ENCODE results near the gene BMPR1A. TPM values are rescaled to one million over a fixed set of nuclear protein-coding genes. Genes with fewer than 3 reads are reported as not detected.

BMPR1A gene
- 10 to 100 TPM; 21.1 to 33.3 (median 26.7) TPM for total RNA-seq

DNA sequence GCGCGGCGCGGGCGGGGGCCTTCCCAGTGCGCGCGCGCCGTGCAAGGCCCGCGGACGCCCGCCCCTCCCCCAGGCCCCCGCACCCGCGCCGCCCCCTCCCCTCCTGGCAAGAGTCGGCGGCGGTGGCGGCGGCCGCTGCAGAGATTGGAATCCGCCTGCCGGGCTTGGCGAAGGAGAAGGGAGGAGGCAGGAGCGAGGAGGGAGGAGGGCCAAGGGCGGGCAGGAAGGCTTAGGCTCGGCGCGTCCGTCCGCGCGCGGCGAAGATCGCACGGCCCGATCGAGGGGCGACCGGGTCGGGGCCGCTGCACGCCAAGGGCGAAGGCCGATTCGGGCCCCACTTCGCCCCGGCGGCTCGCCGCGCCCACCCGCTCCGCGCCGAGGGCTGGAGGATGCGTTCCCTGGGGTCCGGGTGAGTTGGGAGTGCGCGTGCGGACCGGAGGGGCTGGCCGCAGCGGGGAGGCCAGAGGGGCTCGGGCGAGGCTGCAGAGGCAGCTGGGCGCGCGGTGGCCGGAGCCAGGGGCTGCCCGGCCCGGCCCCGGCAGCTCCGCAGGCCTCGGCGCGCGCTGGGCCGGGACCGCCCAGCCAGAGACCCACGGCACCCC lies at the start of gene BMPR1A:
TSS of gene BMPR1A (plus strand) at position 109 of the 602 bp plus-strand sequence. CDS start 119,400 bp downstream, outside the sequence.
- peak in 1 of 2 donors; percentile 87 for DNase-seq (ENCODE audit: low spot score in 2 of 2)
- WGBS, result 0% methylated on average over 6 of the region's 85 CpGs
- peaks cover 28% of the 10 kb centered on the region for H3K4me1 ChIP-seq

GRCh38 chr10:86706977-86707376 lies 49.4 kb upstream of the BMPR1A start:
- TF ChIP-seq CTCF (IDR thresholded peaks at IDR 0.05), result no peak
- TF ChIP-seq POLR2AphosphoS5 (IDR thresholded peaks at IDR 0.05), result no peak
- no peak for TF ChIP-seq EP300 (IDR thresholded peaks at IDR 0.05)
- TF ChIP-seq POLR2A (IDR thresholded peaks at IDR 0.05), result no peak
- peaks cover 3% of the 10 kb centered on the region for H3K27me3 ChIP-seq
- 92% methylated on average over 1 of the region's 1 CpG for WGBS

More for the DNA sequence above, at the start of gene BMPR1A:
- TF ChIP-seq CTCF (IDR thresholded peaks at IDR 0.05) (no peak), EP300 (IDR thresholded peaks at IDR 0.05) (no peak), POLR2A (IDR thresholded peaks at IDR 0.05) (no peak)
- H3K9me3 ChIP-seq, result no peaks in the 10 kb centered on the region
- peak within 1 kb of the TSS; percentile 82 for H3K4me3 ChIP-seq
- H3K27me3 ChIP-seq, result no peaks in the 10 kb centered on the region
- peak within 1 kb of the TSS; percentile 92 for H3K27ac ChIP-seq
- H3K36me3 ChIP-seq, result no peaks in the 10 kb centered on the region

GRCh38 chr10:86707505-86707904 lies 48.9 kb upstream of the BMPR1A start:
- H3K27ac ChIP-seq, result no peak overlapping the region
- no peaks in the 10 kb centered on the region for H3K36me3 ChIP-seq
- H3K4me1 ChIP-seq, result peaks cover 13% of the 10 kb centered on the region
- no peak overlapping the region for H3K4me3 ChIP-seq
- H3K9me3 ChIP-seq, result no peaks in the 10 kb centered on the region
- no peak for DNase-seq (ENCODE audit: low spot score in 2 of 2)
- peaks cover 3% of the 10 kb centered on the region for H3K27me3 ChIP-seq
- 100% methylated on average over 1 of the region's 4 CpGs for WGBS
- TF ChIP-seq POLR2AphosphoS5 (IDR thresholded peaks at IDR 0.05), result no peak

More at GRCh38 chr10:86706977-86707376, 49.4 kb upstream of the BMPR1A start:
- H3K36me3 ChIP-seq, result no peaks in the 10 kb centered on the region
- DNase-seq (ENCODE audit: low spot score in 2 of 2), result no peak
- peaks cover 8% of the 10 kb centered on the region for H3K4me1 ChIP-seq
- H3K4me3 ChIP-seq, result no peak overlapping the region
- H3K9me3 ChIP-seq, result no peaks in the 10 kb centered on the region
- no peak overlapping the region for H3K27ac ChIP-seq

DNA sequence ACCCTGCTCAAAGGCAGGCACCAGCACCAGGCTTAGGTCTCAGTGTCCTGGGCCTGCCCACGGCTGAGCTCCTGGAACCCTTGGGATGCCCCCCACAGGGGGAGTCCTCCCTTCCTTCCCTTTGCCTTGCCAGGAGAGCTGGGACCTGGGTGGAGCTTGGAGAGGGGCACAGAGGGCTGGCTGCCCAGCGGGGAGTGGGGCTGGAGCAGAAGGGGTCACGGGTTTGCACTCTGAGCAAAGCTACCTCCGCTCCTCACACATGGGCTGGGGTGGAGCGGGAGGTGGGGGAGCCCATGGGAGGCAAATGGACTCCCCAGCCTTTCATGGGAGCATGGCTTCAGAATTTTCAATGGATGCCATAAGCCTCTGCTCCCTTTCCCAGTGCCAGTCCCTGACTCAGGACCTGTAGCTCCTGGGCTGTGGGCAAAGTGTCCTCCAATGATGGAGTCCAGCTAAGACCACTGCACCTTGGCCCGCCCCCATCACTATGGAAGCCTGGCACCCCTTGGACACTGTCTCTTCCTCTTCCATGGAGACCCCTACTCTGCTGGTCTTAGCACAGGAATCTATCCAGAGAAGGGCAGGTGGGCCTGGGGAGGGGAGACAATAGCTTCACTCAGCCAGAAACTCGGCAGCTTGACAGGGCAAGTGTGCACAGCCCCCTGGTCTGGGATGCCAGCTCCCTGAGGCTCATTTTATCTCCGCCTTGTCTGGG lies 48.2 kb upstream of the BMPR1A start:
- no peak overlapping the region for H3K27ac ChIP-seq

GRCh38 chr10:86708783-86709380 lies 47.5 kb upstream of the BMPR1A start:
- H3K27ac ChIP-seq, result no peak overlapping the region
- no peaks in the 10 kb centered on the region for H3K36me3 ChIP-seq
- no peak overlapping the region for H3K4me3 ChIP-seq
- TF ChIP-seq POLR2A (IDR thresholded peaks at IDR 0.05) (no peak), EP300 (IDR thresholded peaks at IDR 0.05) (no peak), POLR2AphosphoS5 (IDR thresholded peaks at IDR 0.05) (no peak), CTCF (IDR thresholded peaks at IDR 0.05) (no peak)
- 60% methylated on average over 5 of the region's 5 CpGs for whole genome bisulfite sequencing
- H3K4me1 ChIP-seq, result peaks cover 15% of the 10 kb centered on the region
- H3K9me3 ChIP-seq, result no peaks in the 10 kb centered on the region
- peaks cover 3% of the 10 kb centered on the region for H3K27me3 ChIP-seq
- no peak for DNase-seq (ENCODE audit: low spot score in 2 of 2)

More for the DNA sequence above, 48.2 kb upstream of the BMPR1A start:
- no peak overlapping the region for H3K4me3 ChIP-seq
- H3K27me3 ChIP-seq, result peaks cover 3% of the 10 kb centered on the region
- 100% methylated on average over 1 of the region's 8 CpGs for WGBS
- DNase-seq (ENCODE audit: low spot score in 2 of 2), result no peak
- TF ChIP-seq POLR2AphosphoS5 (IDR thresholded peaks at IDR 0.05), result no peak
- no peak for TF ChIP-seq CTCF (IDR thresholded peaks at IDR 0.05)
- no peak for TF ChIP-seq EP300 (IDR thresholded peaks at IDR 0.05)
- no peaks in the 10 kb centered on the region for H3K9me3 ChIP-seq
- no peaks in the 10 kb centered on the region for H3K36me3 ChIP-seq
- peaks cover 15% of the 10 kb centered on the region for H3K4me1 ChIP-seq

Data from suprapubic skin (tissue), 4 donors.